ENCODE results near the gene LNX1.

LNX1 gene

DNA sequence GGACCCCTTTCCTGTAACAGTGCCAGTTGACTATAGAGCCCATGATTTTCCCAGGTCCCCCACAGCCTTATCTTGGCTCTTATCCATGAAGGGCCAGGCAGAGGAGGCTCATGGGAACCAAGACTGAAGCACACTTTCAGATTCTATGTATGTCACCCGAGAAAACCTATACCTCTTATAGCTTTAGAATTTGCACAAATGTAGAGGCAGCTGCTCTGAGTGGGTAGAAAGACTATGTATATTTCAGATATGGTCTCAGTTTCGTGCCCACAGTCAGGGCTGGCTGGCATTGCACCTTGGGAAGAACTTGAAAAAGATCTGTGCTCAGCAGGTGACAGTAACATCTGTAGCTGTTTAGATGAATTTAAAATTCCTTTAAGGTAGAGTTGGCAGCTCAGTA, 8.3 kb upstream of the LNX1 start:
- DNase-seq (ENCODE audit: low spot score), result no peak

DNA sequence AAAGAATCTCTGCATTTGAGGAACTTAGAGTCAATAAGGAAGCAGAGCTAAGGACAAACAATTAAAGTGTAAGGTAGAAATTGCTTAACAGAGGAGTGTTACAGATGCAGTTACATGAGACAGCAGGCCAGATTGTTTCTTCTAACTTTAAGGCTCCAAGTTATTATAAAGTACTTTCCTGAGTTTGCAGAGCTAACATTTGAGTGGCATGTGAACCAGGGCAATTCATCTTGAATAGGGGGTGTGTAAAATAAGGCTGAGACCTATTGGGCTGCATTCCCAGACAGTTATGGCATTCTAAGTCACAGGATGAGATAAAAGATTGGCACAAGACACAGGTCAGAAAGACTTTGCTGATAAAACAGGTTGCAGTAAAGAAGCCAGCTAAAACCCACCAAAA, 7.6 kb upstream of the LNX1 start:
- DNase-seq (ENCODE audit: low spot score), result no peak

DNA sequence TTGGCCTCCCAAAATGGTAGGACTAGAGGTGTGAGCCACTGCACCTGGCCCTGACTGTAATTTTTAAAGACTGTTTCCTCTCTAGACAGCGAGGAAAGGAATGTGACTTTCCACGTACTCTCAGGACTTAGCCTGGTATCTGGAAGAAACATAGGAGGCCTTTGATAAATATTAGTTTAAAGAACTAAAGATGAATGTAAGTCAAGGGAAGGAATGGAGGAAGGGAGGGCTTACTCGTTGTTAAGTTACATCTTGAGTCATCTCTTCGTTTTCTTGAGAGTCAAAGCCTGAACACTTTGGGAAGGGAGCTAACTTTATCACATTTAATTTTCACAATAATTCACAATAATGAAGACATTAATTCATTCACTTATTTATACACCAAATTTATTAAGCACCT, 7.2 kb upstream of the LNX1 start:
- DNase-seq (ENCODE audit: low spot score), result no peak

DNA sequence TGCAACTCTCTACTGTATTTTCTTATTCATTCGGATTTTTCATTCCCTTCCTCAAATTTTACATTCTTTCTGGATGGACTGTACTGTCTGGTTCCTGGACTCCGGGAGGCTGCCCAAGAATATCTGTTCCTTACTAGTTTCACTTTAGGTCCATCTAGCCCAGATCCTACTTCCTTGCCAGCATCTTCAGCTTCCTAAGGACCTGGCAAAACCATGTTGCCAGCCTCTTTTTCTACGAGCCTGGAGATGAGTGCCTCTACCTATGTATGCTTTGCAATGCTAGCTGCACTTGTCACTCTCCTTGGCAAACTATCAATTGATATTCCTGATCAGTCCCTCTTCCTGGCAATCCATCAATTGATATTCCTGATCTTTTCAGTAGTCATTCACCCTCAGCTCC, 5.6 kb upstream of the LNX1 start:
- DNase-seq (ENCODE audit: low spot score), result no peak

DNA sequence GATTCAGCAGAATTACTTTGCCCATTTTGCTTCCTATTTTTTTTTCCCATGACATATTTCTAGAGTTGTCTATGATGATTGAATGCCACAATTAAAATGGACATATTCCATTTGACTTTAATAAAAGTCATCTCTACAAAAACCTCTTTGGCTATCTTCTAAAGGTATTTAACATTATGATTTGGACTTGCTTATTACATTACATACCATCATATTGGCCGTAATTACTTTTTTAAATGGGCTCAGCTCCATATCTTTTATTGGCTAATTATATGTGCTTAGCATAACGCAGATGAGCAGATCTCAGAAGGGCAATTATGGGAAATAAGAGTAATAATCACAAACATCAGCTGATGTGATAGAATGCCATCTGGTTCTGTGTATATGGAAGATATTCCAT, 4.5 kb upstream of the LNX1 start:
- DNase-seq (ENCODE audit: low spot score), result no peak

DNA sequence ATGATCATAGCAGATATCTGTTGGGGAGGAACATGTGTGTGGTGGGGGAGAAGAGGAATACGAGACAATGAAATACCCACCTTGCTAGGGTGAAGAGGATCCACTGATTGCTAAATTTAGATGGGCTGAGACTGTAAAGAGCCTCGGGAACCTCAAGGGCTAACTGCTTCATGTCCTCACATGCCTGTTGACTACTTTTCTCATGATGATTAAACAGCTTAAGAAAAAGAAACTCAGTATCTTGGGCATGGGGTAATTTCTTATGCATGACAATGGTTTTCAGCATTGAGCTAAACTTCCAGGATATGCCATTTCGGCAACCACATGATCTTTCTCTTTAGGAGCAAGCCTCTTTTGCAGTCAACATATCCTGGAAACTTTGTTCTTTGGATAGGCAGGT, 3.9 kb upstream of the LNX1 start:
- DNase-seq (ENCODE audit: low spot score), result no peak

DNA sequence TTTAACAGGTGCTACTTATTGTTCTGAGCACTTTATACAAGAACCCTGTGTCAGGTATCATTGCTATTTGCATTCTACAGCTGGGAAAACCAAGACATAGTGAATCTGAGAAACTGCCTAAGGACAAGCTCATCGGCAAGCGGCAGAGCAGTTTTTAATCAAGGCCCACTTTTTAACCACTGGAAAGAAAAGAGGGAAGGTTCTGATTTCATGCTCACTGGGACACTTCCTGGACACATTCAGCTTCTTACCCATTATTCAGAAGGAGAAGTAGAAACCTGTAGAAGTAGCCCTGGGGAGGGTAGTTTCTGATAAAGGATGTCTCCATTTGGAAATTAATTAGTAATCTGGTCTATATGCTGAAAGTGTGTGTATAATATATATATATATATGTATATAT, 2.5 kb upstream of the LNX1 start:
- DNase-seq (ENCODE audit: low spot score), result no peak

DNA sequence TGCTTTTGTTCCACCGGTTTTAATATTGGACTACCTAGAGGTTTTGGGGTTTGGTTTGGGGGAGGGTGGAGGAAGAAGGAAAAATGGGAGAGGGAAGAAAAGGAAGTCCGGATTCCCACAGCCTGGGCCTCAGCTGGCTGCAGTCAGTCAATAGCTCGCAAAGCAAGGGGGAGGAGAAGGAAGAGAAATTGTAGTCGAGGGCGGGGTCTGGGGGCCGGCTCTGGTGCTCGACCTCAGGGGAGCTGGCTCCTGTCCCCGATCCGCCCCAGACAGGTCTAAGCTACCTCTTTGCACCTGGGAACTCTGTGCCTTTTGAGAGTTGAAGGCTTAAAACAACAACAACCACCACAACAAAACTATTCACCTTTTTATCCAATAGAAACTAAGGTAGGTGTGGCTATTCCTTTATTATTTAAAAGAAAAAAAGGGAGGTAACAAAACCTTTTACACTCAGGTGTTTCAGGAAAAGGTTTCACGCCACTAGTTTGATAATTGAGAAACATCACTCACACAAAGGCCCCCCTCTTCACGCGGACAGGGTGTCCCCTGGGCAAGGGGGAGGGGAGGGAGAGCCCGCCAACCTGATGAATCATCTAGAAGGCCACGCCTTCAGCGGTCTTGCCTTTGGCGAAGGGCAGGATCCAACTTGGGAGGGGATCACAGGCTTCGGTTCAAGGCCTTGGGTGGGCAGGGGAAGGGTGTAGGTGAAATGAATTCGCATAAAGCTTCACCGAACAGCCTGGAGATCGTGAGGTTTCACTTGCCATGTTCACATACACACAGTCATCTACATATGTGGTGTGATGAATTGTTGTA, 1.6 kb upstream of the LNX1 start:
- peak; percentile 60 for DNase-seq (ENCODE audit: low spot score)

DNA sequence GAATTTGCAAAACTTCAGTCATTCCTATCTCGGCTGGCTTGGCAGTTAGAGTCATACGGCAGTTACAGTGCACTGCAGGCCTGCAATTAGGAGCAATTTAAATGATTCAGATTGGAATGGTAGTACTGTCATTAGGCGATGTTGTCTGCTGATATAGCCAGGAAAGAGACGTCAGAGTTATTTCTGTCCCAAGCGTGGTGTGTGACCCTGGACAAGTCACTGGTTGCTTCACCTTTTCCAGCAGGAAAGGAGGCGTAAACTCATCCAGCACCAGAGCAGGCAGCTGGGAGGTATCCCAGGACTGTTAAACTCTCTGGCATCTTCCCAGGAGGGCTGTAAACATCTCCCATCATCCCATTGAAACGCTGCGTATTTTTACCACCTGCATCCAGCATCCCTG, 836 bp upstream of the LNX1 start:
- DNase-seq (ENCODE audit: low spot score), result no peak

DNA sequence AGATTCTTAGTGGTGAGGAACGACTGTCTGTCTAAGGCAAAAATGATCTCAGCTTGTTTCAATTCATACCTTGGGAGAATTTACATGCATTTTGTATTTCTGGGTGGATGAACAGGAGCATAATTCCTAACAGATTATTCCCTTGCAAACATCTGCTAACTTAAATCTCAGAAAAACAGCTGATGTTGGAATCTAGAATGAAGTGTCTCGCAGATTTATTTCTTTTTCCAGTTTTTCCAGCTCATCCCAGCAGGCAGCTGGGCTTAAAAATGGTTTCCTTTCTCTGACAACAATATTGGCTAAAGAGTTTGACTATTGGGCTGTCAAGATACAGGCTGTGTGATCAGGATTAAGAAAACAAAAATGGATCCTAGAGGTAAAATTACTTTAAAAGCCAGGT, 1.1 kb downstream of the LNX1 start:
- DNase-seq (ENCODE audit: low spot score), result no peak

DNA sequence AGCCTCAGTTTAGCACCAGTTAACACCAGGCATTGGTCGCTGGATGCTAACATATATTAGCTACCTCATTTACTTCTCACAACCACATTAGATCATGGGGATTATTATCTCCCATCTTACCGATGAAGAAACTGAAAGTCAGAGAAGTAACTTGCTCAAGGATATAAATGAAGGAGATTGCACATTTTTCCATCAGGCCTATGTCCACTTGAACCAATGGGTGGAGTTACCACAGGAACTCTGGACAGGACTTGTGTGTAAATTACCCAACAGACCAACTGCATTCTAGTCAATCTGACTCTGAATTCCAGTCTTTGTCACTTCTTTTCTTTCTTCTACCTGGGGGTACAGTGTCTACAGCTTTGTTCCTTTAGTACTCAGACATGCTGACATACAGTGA, 1.8 kb downstream of the LNX1 start:
- DNase-seq (ENCODE audit: low spot score), result no peak

DNA sequence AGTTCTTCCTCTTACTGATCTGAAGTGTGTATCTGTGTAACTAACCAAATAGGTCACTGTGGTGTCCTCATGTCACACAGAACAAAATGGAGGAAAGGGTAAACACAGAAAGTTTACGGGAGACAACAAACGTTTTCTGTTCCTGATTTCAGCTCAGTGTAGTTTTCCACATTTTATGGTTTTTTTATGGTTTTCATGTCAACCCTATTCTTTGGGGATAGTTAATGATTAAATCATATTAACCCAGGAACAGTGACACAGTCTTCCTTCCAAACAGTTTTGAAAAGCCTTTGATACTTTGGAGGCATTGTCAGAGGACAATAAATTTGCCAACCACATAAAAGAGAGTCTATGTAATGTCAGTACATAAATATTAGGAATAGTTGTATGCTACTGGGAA, 4.2 kb downstream of the LNX1 start:
- no peak for DNase-seq (ENCODE audit: low spot score)

DNA sequence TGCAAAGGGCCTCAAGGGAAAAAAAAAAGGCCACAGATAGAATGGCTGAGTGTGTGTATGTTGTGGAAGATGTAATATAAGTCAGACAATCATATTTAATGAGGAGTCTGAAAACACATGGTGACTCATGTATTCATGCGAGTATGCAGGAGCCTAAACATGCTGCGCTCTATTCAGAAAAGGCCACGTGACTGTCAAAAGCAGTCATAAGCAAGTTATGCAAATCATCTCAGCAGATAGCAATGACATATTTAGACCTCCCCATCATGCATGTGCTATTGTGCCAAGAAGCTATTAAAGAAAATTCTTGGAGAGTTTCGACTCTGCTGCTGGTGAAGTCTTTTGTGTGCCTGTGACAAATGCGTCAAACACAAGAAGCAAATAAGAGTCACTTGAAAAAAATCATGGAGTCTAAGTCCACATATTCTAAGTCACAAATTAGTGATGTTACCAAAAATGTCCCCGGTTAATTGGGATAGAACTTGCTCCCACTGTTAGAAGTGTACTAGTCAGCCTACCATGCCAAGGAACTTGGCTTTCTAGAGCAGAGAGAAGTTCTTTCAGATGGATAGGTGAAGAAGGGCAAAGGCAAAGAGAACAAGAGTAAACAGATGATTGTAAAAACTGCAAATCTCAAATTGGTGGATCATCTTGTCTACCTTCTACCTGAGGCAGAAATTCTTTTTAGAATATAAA, 5.0 kb downstream of the LNX1 start:
- no peak for DNase-seq (ENCODE audit: low spot score)

DNA sequence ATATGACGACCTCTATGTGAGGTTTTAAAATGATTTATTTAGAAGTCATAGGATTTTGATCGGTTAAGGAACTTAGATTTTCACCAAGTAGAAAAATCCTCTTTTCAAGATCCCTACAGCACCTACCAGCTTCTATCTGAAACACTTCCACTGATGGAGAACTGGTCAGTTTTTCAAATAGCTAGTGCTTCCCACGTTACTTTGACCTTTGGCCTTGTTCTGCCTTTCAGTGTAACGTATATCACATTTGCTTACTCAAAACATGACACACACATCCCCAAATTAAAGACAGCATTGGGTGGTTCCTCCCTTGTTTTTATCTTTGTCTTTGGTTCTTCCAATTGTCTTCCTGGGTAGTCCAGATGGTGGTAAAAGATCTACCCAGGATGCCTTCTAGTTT, 6.6 kb downstream of the LNX1 start:
- DNase-seq (ENCODE audit: low spot score), result no peak

DNA sequence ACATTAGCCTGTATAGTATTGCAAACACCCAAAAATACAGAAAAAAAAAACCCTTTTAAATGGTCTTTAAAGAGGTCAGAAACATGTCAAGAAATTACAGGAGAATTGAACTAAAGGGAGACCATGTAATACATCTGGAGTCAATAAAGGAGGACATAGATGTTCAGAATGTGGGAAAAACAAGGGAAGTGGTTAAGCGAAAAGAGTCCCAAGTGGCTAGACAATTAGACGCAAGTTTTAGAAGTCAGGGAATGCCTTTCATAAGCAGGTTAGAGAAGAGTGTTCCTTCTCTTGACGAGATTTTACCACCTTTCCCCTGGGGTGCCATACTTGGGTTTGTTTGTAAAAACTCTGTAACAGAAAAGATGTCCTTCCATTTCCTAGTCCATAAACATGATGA, 7.8 kb downstream of the LNX1 start:
- DNase-seq (ENCODE audit: low spot score), result no peak

DNA sequence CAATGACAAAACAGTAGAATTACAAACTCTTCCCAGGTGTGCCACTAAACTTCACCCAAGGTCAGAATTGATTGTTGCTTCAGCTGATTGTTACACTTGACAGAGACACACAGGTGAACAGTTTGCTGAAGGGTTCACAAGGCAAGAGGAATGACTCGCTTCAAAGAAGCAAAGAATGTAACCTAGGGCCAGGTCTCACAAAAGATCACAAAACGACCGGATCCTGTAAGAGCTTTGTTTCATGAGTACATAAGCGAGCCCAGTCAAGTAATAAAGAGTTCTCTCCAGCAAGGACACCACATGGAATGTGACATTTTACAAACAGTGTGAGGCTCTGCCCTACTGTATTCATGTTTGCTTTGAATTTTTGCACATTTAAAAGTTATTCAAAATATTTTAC, 9.1 kb downstream of the LNX1 start:
- no peak for DNase-seq (ENCODE audit: low spot score)

DNA sequence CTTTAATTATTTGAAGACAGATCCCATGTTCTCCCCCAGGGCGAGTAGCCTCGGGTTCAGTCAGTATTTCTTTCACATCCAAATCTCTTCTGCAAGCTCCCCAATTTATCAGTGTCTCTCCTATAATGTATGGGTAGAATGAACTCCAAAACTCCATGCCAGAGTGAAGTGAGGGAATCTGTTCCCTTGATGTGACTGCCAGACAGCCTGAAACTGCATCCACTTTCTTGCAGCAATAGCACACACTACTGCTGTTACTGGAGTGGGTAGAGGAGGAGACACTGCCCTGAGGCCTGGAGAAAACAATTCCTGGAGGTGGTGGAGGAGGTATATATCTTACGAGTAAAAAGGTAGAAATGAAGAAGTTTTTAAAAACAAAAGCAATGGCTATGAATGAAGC, 11.0 kb downstream of the LNX1 start:
- DNase-seq (ENCODE audit: low spot score), result no peak

DNA sequence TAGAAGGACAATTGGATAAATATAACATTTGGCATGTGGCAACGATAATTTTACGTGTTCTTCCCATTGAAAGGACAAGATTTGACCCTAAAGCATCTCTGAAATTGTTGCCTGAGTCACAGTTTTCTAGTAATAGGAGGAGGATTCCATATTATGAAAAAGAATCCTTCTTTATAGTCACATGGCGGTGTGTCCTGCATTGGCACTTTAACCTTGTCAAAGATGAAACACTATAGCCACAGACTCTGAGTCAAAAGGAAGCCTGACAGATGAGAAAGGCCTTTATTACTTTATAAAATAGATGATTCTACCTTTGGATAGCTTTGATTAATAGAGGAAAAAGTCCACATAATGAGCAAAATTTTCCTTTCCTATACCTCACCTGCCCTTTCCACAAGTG, 11.5 kb downstream of the LNX1 start:
- DNase-seq (ENCODE audit: low spot score), result no peak

DNA sequence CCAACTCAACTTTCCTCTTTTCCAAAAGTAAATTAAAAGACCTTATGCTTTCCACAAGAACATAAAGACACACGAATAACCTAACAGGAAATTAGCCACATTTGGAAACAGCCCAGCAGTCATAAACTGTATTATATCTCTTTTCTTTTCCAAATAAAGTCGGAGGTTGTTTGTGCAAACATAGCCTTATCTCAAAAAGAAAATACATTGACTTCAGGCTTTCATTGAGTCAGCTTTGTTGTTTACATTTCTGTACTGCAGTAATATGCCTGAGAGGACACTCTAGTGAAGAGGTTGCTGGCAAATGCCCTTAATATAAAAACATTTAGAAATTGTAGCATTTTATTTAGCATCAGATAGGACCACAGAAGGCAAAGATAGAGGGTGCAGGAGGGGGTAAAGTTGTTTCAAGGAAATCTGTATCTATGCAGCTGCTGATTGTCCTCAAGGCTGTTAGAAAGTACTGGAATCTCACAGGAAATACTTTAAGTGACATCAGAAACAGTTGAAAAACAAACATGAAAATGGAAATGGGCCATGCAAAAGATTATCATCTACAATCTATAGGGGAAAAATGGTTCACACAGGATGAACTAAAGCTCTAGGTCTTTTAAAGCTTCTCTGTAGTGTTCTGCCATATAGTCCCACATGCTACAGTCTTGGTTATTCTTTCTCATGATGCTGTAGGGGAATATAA, 14.5 kb downstream of the LNX1 start:
- no peak for DNase-seq (ENCODE audit: low spot score)

DNA sequence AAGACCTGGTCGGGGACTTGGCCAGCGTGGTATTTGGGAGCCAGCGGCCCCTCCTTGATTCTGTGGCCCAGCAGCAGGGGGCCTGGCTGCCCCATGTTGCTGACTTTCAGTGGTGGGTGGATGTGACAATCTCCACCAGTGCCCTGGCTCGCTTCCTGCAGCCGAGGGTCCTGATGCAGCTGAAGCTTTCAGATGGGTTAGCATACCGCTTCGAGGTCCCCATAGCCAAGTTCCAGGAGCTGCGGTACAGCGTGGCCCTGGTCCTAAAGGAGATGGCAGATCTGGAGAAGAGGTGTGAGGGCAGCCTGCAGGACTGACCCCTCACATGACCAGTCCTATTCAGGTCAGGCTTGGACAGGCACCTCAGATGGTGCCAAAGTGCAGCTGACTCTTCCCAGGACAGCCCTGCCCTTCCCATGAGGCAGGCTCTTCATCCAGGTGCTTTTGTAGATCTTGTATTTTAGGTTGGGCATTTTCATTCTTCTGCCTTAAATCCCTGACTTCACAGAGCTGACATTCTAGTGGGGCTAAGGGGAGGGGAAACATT, 15.1 kb downstream of the LNX1 start:
- DNase-seq (ENCODE audit: low spot score), result no peak

DNA sequence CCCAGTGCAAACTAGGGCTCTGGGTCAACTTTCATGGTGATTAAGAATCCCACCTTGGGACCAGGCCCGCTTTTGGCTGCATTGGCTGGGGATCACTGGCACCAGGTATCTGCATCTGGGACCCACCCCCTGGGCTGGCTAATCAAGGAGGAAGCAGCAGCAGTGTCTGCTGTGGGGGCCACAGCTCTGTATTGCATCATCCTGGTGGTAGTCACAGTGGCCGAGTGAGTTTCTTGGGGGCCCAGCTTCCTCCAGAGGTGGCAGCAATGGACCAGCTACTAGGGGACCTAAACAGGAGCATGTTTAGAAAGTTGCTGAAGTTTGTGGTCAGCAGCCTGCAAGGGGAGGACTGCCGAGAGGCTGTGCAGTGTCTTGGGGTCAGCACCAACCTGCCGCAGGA, 15.7 kb downstream of the LNX1 start:
- DNase-seq (ENCODE audit: low spot score), result no peak

DNA sequence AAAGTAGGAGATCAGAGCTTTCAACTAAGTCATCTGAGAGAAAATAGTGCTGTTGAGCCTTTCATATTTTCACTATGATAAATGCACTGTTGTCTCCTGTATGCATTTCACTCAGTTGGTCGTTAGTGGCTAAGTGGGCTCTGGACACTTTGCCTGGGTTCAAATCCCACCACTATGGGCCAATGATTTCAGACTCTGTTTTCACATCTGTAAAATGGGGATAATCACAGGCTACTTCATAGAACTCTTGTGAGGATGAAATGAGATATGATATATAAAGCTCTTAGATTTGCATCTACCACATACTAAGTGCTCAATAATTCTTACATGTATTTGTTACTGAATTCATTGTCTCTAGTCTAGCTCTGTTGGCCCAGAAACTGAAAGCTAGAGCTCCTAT, 16.8 kb downstream of the LNX1 start:
- no peak for DNase-seq (ENCODE audit: low spot score)

DNA sequence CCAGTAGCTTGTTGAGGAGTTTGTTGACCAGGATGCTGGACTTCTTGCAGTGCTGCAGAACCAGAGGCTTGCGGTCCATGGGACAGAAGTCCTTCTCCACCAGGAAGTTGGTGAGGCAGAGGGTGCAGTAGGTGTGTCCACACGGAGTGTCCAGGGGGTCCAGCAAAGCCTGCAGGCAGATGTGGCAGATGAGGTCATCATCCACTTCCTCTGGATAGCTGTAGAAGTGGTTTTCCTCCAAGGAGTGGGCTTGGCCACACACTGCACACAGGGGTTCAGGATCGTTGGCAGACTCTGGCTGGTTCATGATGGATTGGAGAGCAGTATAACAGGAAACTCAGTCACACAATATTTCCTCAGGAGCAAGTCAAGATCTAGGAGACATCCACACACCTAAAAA, 17.6 kb downstream of the LNX1 start:
- no peak for DNase-seq (ENCODE audit: low spot score)

Data from ecto neural progenitor cell (in vitro differentiated cells).